D721Med (cell line): ENCODE results near the gene LRRC75A.

ENCODE experiments used
- DNase-seq: peaks from one replicate; pipeline ENCODE4 v3.0.0; 2011; ENCODE audit warnings: low spot score; ENCODE audit not compliant: insufficient read length
- FAIRE-seq: peaks from 2 replicates; lab custom pipeline; 2011; peaks lifted over from hg19 to GRCh38; lab: Jason Lieb, UNC
- TF ChIP-seq, protein P1 (sequence below): IDR thresholded peaks from 2 replicates; pipeline ENCODE4 v1.5.1; 2012; ENCODE audit warnings: mild to moderate bottlenecking, control low read depth; ENCODE audit not compliant: insufficient read depth; ENCODE audit errors: missing control alignments

The LRRC75A gene

DNA sequence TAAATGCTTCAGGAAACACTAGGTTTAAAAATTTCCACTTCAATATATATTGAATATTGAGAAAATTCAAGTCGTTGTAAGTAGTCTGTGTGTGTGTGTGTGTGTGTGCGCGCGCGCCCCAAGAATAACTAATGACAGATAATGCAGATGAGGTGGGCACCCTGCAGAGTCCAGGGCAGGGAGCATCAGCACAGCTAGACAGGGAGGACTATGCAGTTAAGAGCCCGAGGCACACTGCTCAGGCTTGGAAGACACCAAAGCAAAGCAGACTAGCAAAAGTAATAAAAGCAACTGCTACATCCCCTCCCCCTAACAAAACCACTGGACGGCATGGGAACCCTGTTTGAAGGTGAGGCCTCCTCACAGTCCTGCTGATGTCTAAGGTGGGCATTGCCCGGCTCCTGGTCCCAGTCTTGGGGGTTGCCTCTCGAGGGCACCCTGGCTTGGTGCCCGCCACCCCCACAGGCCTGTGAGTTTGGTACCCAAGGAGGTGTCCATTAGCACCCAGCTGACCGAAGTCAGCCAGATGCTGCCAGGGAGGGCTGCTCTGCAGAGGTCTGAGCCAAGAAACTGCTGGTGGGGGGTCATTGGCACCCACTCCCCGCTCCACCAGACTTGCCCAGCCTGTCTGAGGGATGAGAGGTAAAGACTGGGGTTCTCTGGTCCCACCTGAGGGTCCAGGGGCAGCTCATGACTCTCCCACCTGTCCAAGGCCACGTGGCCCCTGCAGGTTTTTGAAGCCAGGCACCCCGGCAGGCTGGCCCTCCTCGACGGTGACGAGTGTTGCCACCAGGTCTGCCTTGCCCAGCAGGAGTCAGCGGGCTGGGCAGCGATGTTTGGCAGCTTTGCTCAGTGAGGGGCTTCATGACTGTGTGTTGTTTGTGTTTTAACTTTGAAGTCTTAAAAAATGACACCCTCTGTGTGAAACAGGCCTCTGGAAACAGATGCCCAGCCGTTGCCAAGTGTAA lies 18.7 kb downstream of the LRRC75A start:
- no peak for DNase-seq
- FAIRE-seq: no peak
- TF ChIP-seq, protein P1, sequence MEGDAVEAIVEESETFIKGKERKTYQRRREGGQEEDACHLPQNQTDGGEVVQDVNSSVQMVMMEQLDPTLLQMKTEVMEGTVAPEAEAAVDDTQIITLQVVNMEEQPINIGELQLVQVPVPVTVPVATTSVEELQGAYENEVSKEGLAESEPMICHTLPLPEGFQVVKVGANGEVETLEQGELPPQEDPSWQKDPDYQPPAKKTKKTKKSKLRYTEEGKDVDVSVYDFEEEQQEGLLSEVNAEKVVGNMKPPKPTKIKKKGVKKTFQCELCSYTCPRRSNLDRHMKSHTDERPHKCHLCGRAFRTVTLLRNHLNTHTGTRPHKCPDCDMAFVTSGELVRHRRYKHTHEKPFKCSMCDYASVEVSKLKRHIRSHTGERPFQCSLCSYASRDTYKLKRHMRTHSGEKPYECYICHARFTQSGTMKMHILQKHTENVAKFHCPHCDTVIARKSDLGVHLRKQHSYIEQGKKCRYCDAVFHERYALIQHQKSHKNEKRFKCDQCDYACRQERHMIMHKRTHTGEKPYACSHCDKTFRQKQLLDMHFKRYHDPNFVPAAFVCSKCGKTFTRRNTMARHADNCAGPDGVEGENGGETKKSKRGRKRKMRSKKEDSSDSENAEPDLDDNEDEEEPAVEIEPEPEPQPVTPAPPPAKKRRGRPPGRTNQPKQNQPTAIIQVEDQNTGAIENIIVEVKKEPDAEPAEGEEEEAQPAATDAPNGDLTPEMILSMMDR: no peak

DNA sequence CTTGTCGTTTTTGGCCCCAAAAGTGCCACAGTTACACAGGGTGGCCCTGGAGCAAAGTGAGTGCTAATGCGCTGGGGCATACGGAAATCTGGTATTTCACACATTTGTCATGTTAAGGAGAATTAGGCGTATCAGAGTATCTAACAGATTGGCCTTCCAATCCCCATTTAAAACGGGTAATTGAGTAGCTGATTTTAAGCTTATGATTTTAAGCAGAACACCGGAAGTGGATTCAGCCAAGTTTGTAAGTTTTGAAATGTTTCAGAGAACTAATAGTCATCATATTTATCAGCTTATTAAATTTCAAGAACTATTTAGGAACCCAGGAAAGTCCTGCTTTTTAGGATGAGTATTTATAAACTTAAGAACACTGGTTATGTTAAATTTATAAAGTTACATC lies 19.5 kb downstream of the LRRC75A start:
- no peak for FAIRE-seq
- TF ChIP-seq, protein P1: no peak
- no peak for DNase-seq

DNA sequence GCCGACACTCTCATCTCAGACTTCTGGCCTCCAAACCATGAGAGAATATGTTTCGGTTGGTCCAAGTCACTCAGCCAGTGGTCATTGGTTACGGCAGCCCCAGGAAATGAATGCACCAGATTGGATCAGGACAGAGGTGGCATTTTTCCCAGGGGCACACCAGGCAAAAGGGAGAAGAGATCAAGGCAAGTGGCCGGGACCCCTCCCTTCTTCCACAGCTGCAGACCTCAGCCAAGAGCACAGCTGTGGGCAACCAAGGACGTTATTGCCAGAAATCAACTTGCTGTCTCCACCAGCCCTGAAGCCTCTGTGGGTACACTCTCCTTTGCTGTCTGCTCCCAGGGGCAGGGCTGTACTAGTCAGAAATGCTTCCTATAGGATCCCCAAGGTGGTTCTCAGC lies 20.7 kb downstream of the LRRC75A start:
- DNase-seq: no peak
- TF ChIP-seq, protein P1: no peak
- no peak for FAIRE-seq

DNA sequence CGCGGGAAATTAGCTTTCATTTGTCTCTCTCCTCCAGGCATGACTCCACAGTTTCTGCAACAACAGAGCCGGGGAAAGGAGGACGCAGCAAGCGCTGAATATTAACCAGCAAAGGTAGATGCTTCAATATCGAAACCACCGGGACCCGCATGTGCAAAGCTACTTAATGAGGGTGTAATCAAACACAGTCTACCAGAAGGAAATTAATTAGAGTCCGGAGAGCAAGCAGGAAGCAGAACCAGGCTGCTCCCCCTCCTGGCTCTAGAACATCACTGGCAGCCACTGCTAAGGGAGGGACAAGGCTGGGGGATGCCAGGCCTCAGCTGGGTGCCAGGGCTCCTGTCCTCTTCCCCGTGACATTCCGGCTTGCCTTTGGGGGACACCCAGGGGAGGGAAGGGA lies 21.7 kb downstream of the LRRC75A start:
- no peak for DNase-seq
- TF ChIP-seq, protein P1: no peak
- FAIRE-seq: no peak

DNA sequence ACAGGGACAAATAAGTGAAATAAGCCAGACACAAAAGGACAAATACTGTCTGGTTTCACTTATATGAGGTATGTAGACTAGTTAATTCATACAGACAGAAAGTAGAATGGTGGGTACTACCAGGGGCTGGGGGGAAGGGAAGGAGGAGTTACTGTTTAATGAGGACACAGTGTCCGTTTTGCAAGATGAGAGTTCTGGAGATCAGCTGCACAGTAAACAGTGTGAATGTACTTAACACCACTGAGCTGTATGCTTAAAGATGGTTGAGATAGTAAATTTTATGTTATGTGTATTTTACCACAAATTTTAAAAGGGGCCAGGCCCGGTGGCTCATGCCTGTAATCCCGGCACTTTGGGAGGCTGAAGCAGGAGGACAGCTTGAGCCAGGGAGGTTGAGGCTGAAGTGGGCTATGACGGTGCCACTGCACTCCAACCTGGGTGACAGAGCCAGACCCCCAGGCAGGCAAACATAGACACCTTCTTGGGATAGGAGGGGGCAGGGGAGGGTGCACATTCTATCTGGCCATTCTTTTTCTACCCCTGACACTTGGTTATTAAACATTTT lies 23.5 kb downstream of the LRRC75A start:
- TF ChIP-seq, protein P1: no peak
- DNase-seq (no peak), FAIRE-seq (no peak)

DNA sequence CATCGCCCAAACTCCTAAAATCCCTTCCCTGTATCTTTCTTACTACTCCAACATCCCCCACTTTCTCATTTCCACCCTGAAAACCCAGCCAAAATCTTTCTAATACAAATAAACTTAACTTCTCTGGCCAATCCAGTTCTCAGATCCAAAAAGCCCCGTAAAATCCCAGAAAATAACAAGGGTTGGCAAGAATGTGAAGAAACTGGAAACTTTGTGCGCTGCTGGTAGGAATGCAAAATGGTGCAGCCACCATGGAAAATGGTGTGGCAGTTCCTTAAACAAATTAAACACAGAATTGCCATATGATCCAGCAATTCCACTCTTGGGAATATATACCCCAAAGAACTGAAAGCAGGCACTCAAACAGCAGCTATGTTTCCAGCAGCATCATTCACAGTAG lies 24.1 kb downstream of the LRRC75A start:
- no peak for FAIRE-seq
- no peak for DNase-seq

More for the DNA sequence above, 24.1 kb downstream of the LRRC75A start:
- TF ChIP-seq, protein P1: no peak
